Measurements from ENCODE around the gene CCNK.

DNA sequence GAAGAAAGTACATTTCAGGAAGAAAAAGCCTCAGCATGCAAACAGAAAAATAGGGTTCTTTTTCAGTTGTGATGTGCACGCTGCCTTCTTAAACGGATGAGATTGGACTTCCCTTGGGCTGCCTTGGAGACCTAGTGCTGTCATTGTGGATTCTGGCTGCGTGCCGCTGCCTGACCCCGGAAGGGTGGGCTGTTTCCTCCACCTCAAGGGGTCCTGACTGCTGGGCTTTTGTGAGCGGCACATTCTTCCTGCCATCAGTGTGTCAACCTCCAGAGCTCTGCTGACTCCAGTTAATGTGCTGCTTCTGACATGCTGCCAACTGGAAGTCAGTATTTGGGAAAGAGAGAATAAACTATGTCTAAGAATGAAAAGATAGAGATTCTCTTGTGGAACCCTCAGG is 25.1 kb downstream of the CCNK start:
- no peak for TF ChIP-seq POLR2A (IDR thresholded peaks at IDR 0.05)
- TF ChIP-seq, protein P1, sequence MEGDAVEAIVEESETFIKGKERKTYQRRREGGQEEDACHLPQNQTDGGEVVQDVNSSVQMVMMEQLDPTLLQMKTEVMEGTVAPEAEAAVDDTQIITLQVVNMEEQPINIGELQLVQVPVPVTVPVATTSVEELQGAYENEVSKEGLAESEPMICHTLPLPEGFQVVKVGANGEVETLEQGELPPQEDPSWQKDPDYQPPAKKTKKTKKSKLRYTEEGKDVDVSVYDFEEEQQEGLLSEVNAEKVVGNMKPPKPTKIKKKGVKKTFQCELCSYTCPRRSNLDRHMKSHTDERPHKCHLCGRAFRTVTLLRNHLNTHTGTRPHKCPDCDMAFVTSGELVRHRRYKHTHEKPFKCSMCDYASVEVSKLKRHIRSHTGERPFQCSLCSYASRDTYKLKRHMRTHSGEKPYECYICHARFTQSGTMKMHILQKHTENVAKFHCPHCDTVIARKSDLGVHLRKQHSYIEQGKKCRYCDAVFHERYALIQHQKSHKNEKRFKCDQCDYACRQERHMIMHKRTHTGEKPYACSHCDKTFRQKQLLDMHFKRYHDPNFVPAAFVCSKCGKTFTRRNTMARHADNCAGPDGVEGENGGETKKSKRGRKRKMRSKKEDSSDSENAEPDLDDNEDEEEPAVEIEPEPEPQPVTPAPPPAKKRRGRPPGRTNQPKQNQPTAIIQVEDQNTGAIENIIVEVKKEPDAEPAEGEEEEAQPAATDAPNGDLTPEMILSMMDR (IDR thresholded peaks at IDR 0.05 in 4 of 5, conservative IDR thresholded peaks at IDR 0.05 in 1 of 5), result no peak
